NCI-H128 (cell line): ENCODE data around the gene PCYT2.
"Not testable (repeated sequence)": the region's sequence is repeated elsewhere in the genome, so short reads cannot be mapped to it uniquely, and the experiment has no call there.

Source experiments
- DNase-seq: peaks from one replicate; lab custom pipeline; 2025; ENCODE audit not compliant: unreplicated experiment; lab: John Stamatoyannopoulos, UW

Gene PCYT2

DNA sequence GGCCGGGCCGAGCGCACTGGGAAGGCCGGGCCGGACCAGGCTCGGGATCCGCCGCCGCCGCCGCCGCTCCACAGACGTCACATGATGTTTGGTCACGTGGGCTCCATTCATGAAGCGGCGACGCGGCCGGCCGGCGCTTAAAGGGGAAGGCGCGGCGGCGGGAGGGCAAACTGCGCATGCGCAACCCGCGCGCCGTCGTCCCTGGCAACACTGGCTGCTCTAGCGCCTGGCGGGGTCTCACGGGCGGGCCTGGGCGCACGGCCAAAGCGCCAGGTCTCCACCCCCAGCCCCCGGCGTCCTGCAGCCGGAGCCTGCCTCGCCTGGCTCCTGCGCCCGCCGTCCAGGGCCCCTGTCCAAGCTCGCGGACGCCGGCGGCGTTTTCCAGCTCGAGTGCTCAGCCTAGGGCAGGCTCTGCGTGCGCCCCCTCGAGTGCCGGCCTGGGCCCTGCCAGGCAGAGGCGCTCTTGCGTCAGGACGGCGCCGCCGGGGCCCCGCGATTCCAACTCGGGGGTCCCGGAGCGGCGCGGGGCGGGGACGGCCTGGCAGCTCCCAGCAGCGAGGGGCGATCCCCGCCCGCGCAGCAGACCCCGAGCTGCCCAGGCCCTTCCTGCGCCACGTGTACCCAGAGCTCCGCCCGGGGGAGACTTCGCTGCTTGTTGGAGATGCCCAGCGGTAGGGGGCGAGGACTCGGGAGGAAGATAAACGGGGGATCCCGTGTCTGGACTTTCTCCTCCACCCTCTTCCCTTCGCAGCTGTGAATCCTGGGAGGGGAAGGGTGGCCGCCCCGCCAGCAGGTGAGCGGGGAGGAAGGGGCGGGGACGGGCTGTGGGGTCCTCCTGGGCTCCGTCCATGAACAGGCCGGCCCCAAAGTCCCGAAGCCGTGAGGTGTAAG, 16.7 kb upstream of the PCYT2 start, which contains the start of gene MAFG:
TSS of gene MAFG (minus strand) at position 83 of the 891 bp plus-strand sequence. CDS start 4,550 bp downstream, outside the sequence.
- peak; percentile 77 for DNase-seq

DNA sequence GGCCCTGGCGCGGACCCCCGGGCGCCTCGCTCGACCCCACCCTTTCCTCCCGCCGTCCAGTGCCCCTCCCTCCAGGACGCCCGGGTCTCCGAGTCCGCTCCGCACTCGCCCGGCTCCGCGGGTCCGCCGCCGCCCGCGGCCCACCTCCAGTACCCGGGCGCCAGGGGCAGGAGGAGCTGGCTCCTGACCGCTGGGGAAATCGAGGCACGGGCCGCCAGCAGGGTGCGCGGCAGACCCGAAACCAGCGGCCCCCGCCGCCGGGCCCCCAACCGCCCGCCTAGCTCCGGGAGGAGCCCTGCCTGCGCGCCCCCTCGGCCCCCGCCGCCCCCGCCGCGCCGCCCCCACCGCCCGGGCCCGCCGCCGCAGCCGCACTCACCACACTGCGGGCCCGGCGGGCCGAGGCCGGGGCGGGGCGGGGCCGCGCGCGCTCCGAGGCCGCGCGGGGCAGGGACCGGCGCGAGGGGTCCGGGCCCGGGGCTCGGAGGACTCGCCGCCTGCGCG, 16.0 kb upstream of the PCYT2 start:
- no peak for DNase-seq

- DNase-seq = no peak
Measured at GRCh38 chr17:81926451-81927151, 15.4 kb upstream of the PCYT2 start.

DNA sequence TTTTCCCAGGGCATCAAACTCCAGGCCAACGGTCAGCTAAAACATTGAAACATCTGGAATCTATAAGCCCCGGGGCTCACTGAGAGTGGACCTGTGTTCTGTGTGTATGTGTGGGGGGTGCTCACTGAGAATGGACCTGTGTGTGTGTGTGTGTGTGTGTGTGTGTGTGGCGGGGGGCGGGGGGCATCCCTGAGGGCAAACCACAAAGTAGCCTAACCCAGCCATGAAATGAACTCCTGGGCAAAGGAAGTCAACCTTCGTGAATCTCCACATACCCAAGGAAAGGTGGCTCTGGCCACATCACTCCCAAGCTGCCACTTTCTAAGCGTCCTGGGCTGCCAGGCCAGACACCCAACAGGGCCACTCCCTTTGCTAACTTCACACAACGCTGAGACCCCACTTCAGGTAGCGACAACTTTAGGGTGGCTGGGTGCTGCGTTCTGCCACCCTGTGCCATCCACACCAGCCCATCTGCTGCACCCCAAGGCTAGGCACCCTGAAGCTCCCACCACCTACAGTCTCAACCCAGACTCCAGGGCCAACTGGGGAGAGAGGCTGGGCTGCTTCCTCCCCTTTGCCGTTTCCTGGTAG, 14.8 kb upstream of the PCYT2 start:
- no peak for DNase-seq

- no peak for DNase-seq
Measured at GRCh38 chr17:81924557-81925532, 13.6 kb upstream of the PCYT2 start.

GRCh38 chr17:81923302-81924260, 12.4 kb upstream of the PCYT2 start:
- DNase-seq = no peak

DNA sequence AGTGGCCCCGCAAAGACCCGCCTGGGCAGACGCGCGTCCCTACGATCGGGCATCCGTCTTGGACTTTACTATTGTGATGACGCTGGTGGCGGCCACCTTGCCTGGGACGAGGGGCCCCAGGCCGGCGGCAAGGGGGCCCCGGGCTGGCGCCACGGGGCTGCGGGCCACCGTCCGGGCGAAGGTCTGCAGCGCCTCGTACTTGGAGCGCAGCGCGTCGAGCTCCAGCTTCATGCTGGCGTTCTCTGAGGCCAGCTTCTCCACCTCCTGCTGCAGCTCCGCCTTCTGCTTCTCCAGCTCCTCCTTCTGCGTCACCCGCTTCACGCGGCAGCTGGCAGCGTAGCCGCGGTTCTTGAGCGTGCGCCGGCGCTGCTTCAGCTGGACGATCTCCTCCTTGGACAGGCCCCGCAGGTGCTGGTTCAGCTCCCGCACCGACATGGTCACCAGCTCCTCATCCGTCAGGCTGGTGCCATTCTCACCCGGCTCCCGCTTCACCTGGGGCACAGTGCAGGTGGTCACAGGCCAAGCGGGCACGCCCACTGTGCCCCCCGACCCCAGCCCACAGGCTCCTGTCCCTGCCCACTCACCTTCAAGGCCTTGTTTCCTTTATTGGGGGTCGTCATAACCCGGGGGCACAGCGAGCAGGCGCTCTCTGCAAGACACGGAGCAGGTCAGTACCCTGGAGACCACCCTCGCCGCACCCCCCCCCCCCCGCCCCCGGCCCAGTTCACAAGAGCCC, 11.5 kb upstream of the PCYT2 start:
- no peak for DNase-seq

DNA sequence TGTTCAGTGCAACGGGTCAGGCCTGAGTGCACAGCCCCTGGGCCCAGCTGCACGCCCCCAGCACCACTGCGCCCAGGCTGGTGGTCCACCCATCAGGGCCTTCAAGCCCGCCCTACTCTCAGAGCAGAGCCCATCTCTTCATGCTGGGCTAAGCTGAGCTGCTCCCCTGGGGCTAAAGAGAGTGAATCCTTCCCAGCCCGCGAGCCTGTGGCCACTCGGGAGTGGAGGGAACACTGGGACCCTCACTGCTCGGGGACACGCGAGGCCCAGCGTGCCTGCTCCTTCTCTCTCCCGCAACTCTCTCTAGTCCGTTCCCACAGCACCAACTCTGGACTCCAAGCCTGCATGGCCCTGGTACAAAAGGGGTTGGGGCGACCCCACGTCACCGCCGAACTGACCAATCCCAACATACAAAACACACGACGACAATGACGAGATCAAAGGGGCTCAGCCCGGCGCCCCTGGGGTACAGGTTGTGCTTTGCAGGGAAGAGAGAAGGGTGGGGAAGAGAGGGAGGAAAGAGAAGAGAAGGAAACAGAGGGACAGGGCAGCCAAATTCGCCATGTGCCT, 10.9 kb upstream of the PCYT2 start:
- DNase-seq = no peak

DNA sequence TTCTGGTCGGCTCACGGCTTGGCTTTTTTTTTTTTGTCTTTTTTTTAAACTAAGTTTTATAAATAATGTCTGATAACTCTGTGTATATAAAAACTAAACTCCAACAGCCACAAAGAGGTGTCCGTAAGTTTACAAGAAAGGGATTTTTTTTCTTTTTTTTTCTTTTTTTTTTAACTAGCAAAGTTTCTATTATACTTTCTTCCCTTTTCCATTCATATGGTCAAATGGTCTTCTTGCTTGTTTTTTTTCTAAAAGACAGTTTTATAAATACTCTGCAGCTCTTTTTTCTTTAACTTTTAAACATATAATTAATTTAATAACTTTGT, 10.3 kb upstream of the PCYT2 start:
- no peak for DNase-seq

DNA sequence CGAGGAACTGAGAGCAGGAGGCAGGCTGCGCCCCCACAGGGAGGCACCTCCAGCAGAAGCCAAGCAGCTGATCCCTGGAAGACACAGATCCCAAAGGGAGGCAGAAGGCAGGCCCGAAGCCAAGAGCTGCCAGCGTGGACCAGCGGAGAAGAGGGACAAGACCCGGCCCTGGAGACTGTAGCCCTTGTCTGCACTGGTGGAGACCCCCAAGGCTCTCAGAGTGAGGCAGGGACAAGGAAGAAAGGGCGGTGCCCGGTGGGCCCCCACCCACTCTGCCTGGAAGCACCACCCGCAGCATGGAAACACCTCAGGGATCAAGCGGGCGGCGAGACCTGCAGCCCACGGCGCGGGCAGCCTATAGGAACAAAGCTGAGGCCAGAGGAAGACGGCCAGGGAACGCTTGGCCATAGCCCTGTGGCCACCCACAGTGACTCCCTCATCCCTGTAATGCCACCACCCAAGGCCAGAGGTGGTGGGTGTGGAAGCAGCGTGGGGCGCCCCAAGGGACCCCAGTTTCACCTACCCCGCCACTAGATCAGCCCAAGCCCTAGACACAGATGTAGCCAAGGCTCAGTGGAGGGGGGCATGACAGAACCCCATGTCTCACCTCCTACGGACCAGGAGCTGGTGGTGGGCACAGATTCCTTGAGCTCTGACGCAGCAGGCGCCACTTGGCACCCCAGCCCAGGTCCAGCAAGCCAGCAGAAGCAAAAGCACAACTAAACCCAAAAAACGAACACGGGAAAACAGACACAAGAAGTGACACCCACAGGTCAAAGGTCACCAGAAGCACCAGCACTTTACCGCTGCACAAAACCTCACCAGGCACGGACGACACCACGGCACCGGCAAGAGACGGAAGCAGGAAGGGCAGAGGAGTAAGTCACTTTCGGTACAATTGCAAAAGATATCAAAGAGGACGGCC, 9.7 kb upstream of the PCYT2 start:
- DNase-seq = no peak

GRCh38 chr17:81918832-81919545, 7.8 kb upstream of the PCYT2 start:
- no peak for DNase-seq

DNA sequence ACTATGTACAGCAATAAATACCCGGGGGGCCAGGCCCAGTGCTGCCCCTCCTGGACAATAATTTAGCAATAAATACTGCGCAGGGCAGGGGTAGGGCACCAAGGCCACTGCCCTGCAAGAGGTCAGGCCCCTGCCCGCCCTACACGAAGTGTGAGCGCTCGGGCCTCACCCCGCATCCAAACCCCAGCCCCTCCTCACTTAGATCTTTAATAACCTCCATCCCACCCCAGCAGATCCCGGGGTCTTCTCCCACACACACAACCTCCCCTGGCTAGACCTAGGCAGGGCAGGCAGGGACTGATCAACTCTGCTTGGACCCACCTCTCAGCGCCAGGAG, 7.1 kb upstream of the PCYT2 start:
- DNase-seq = not testable (repeated sequence)

DNA sequence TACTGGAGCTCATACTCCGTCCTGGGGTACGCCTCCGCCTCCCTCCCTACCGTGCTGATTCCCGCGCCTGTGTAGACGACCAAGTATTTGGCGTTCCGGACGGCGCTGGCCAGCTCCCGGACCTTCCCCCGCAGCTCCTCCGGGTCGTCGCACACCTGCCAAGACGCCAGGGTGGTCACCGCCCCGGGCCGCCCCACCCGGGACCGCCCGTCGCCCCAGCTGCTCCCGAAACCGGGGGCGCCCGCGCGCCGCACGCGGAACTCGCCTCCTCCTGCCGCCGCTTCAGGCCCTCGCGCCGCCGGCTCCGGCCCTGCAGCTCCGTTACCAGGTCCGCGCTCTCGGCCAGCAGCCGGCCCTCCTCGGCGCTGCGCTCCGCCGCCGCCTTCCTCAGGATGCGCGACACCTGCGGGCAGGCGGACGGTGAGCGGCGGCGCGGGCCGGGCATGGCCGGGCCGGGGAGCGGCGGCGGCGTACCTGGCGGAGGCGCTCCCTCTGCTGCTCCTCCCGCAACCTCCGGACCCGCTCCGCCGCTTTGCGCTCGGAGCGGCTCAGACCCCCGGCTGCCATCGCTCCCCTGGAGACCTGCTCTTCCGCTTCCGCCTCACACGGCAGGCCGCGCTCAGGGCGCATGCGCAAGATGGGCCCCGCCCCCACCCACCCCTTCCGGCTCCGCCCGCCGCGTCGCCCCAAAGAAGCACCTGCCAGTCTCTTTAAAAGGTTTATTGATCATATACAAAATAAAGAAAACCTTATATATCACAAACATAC, 6.5 kb upstream of the PCYT2 start, which contains the start of gene SIRT7:
TSS of gene SIRT7 (minus strand) at position 612 of the 768 bp plus-strand sequence. CDS start at position 567, 45 bp downstream.
- DNase-seq = peak; percentile 16

DNA sequence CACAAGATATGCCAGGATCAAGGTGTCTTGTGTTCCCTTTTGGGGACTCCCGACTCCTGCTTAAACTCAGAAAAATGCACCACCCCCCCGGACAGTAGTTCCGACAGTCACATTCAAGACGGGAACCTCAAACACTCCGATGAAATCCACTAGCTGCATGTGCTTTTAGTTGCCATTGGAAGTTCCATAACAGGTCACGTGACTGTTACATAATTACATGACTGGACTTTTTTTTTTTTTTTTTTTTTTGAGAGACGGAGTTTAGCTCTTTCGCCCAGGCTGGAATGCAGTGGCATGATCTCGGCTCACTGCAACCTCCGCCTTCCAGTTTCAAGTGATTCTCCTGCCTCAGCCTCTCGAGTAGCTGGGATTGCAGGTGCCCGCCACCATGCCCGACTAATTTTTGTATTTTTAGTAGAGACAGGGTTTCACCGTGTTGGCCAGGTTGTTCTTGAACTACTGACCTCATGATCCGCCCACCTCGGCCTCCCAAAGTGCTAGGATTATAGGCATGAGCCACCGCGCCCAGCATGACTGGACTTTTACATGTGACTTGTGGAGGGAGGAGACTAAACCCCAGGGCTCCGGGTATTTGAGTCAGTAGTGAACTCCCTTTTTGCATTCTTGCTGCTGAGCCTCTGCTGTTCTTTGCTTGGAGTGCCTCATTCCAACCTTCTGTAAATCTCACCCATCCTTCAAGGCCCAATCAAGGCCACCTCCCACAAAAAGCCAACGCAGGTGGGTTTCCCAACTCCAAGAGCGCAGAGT, 5.2 kb upstream of the PCYT2 start:
- DNase-seq = no peak

GRCh38 chr17:81915331-81915730, 4.1 kb upstream of the PCYT2 start:
- no peak for DNase-seq
